ENCODE data around the gene SNAI3. TPM values are rescaled to one million over a fixed set of nuclear protein-coding genes. Genes with fewer than 3 reads are reported as not detected.

Gene SNAI3
- total RNA-seq, 1 donor: not detected

- H3K4me3 ChIP-seq (ENCODE audit: low read depth, low read length): no peak overlapping the region
- no peak for TF ChIP-seq CTCF (IDR thresholded peaks at IDR 0.05; ENCODE audit: insufficient read depth, low read length)
- DNase-seq (ENCODE audit: low read depth): no peak
Measured at GRCh38 chr16:88695753-88696152, 9.4 kb upstream of the SNAI3 start.

GRCh38 chr16:88695218-88695617 is 8.9 kb upstream of the SNAI3 start:
- no peak for TF ChIP-seq CTCF (IDR thresholded peaks at IDR 0.05; ENCODE audit: insufficient read depth, low read length)
- no peak for DNase-seq (ENCODE audit: low read depth)
- no peak overlapping the region for H3K4me3 ChIP-seq (ENCODE audit: low read depth, low read length)

- no peak overlapping the region for H3K4me3 ChIP-seq (ENCODE audit: low read depth, low read length)
- no peak for DNase-seq (ENCODE audit: low read depth)
- no peak for TF ChIP-seq CTCF (IDR thresholded peaks at IDR 0.05; ENCODE audit: insufficient read depth, low read length)
Measured at GRCh38 chr16:88694221-88695087, 8.1 kb upstream of the SNAI3 start.

GRCh38 chr16:88693420-88694177 is 7.3 kb upstream of the SNAI3 start:
- no peak overlapping the region for H3K4me3 ChIP-seq (ENCODE audit: low read depth, low read length)
- no peak for DNase-seq (ENCODE audit: low read depth)
- no peak for TF ChIP-seq CTCF (IDR thresholded peaks at IDR 0.05; ENCODE audit: insufficient read depth, low read length)

- H3K4me3 ChIP-seq (ENCODE audit: low read depth, low read length): no peak overlapping the region
- no peak for DNase-seq (ENCODE audit: low read depth)
- no peak for TF ChIP-seq CTCF (IDR thresholded peaks at IDR 0.05; ENCODE audit: insufficient read depth, low read length)
Measured at GRCh38 chr16:88692861-88693260, 6.6 kb upstream of the SNAI3 start.

- no peak overlapping the region for H3K4me3 ChIP-seq (ENCODE audit: low read depth, low read length)
- no peak for DNase-seq (ENCODE audit: low read depth)
- TF ChIP-seq CTCF (IDR thresholded peaks at IDR 0.05; ENCODE audit: insufficient read depth, low read length): no peak
Measured at GRCh38 chr16:88691924-88692560, 5.7 kb upstream of the SNAI3 start.
